Lower leg skin (tissue), 3 donors: ENCODE data around the gene TMEM39B.

ENCODE experiments used
- POLR2A ChIP-seq, 2 donors: fragments of 450-650 bp; IDR thresholded peaks; one replicate each; pipeline ENCODE4 v1.6.1; 2016 to 2017; ENCODE audit warnings: antibody characterized with exemption in 2 of 2, mild to moderate bottlenecking in 1 of 2, moderate library complexity in 1 of 2
- TF ChIP-seq, protein P1 (sequence below), 3 donors: fragments of 450-650 bp; IDR thresholded peaks; one replicate each; pipeline ENCODE4 v1.5.1; 2016; ENCODE audit warnings: antibody characterized with exemption in 3 of 3, mild to moderate bottlenecking in 3 of 3, moderate library complexity in 2 of 3

DNA sequence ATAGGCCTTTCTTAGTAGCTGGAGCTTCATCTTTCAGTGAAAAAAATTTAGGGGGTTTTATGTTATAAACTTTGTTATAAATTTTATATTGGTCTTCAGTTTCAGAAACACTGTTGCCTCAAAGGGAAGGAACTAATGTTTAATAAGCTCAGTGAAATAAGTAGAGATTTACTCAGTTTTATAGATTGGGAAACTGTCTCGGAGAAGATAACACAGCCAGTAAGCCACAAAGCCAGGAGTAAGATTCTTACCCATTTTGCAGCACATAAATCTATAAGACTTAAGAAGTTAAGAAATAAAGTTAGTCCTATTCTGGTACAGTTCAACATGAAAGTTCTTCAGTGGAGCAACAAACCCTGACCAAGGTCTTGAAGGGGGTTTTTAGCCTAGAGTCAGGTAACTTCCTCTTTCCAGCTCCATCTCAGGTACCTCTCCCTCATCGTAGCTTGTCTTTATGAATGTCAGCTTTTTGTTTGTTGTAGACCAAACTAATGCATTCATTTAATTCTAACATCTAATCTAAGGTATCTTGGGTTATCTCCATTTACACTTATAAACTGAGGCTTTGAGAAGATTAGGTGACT lies 38.4 kb downstream of the TMEM39B start:
- TF ChIP-seq, protein P1, sequence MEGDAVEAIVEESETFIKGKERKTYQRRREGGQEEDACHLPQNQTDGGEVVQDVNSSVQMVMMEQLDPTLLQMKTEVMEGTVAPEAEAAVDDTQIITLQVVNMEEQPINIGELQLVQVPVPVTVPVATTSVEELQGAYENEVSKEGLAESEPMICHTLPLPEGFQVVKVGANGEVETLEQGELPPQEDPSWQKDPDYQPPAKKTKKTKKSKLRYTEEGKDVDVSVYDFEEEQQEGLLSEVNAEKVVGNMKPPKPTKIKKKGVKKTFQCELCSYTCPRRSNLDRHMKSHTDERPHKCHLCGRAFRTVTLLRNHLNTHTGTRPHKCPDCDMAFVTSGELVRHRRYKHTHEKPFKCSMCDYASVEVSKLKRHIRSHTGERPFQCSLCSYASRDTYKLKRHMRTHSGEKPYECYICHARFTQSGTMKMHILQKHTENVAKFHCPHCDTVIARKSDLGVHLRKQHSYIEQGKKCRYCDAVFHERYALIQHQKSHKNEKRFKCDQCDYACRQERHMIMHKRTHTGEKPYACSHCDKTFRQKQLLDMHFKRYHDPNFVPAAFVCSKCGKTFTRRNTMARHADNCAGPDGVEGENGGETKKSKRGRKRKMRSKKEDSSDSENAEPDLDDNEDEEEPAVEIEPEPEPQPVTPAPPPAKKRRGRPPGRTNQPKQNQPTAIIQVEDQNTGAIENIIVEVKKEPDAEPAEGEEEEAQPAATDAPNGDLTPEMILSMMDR (IDR thresholded peaks at IDR 0.05), result no peak
- TF ChIP-seq POLR2A (IDR thresholded peaks at IDR 0.05), result no peak
